ENCODE measurements around the gene YWHAH.

The YWHAH gene

DNA sequence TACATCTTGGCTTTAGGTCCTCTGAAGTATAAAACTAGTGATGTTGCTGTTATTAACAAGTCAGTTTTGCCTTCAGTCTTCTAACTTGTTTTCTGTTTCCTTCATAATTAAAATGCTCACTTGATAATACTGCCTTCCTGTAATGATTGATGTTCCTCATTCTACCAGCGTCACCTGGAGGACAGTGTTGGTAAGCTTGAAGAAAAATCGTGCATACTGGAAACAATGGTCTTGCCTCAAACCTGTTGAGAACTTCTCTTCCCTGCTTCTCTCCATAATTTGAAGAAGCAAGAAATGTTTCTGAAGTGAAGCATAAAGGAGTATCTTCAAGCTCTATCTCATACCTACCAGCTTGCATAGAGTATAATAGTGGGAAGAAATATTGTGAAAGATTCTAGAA, 3.0 kb downstream of the YWHAH start:
- peak overlapping the region; percentile 94 for H3K4me3 ChIP-seq (ENCODE audit: low read depth, low read length)
- TF ChIP-seq POLR2A (IDR thresholded peaks at IDR 0.05; ENCODE audit: extremely low read depth, insufficient read length), result no peak
- TF ChIP-seq, protein P1, sequence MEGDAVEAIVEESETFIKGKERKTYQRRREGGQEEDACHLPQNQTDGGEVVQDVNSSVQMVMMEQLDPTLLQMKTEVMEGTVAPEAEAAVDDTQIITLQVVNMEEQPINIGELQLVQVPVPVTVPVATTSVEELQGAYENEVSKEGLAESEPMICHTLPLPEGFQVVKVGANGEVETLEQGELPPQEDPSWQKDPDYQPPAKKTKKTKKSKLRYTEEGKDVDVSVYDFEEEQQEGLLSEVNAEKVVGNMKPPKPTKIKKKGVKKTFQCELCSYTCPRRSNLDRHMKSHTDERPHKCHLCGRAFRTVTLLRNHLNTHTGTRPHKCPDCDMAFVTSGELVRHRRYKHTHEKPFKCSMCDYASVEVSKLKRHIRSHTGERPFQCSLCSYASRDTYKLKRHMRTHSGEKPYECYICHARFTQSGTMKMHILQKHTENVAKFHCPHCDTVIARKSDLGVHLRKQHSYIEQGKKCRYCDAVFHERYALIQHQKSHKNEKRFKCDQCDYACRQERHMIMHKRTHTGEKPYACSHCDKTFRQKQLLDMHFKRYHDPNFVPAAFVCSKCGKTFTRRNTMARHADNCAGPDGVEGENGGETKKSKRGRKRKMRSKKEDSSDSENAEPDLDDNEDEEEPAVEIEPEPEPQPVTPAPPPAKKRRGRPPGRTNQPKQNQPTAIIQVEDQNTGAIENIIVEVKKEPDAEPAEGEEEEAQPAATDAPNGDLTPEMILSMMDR (IDR thresholded peaks at IDR 0.05; ENCODE audit: low read depth, low read length), result peak; percentile 52
- no peak for TF ChIP-seq MYC (IDR thresholded peaks at IDR 0.05; ENCODE audit: low read depth, low read length)
- TF ChIP-seq, protein P2, sequence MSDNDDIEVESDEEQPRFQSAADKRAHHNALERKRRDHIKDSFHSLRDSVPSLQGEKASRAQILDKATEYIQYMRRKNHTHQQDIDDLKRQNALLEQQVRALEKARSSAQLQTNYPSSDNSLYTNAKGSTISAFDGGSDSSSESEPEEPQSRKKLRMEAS (IDR thresholded peaks at IDR 0.05; ENCODE audit: low read depth, low read length), result no peak
- DNase-seq (ENCODE audit: low read depth), result peak; percentile 68

DNA sequence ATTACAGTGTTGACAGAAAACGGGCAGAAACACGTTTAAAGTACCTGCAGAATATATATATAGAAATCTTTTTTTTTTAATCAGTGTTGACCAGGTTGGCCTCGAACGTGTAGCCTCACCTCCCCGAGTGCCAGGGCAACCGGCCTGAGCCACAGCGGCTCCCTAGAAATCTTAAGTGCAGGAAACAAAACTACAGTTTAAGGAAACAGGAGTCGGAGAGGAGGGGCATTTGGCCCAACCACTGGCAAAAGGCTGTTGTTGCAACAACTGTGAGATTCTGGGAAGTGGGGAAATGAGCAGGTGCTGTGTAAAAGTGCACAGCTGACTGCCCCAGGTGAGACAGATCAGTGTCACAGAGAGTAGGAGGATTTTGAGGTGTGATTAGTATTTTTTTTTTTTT, 3.7 kb downstream of the YWHAH start:
- no peak for TF ChIP-seq POLR2A (IDR thresholded peaks at IDR 0.05; ENCODE audit: extremely low read depth, insufficient read length)
- TF ChIP-seq, protein P1 (IDR thresholded peaks at IDR 0.05; ENCODE audit: low read depth, low read length), result no peak
- TF ChIP-seq MYC (IDR thresholded peaks at IDR 0.05; ENCODE audit: low read depth, low read length), result no peak
- TF ChIP-seq, protein P2 (IDR thresholded peaks at IDR 0.05; ENCODE audit: low read depth, low read length), result no peak
- DNase-seq (ENCODE audit: low read depth), result no peak
- H3K4me3 ChIP-seq (ENCODE audit: low read depth, low read length), result no peak overlapping the region

DNA sequence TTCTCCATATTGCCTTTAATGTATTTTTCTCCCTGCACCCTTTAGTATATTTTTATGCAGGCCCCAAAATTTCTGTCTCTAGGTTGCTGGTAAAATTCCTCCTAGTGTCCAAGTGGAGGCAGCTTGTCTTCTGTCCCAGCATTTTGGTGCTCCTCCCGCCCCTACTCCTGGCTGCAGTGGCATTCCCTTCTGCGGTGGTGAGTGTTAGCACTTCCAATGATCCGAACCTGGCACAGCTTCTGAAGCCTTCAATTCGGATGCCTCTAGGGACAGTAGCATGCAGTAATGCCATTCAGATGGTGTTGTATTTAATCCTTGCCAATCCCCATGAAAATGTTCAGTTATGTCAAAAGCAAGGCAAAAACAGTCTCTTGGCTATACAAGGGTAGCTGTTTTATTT, 5.9 kb downstream of the YWHAH start:
- no peak overlapping the region for H3K4me3 ChIP-seq (ENCODE audit: low read depth, low read length)
- TF ChIP-seq, protein P1 (IDR thresholded peaks at IDR 0.05; ENCODE audit: low read depth, low read length), result no peak
- TF ChIP-seq POLR2A (IDR thresholded peaks at IDR 0.05; ENCODE audit: extremely low read depth, insufficient read length) (no peak), MYC (IDR thresholded peaks at IDR 0.05; ENCODE audit: low read depth, low read length) (no peak)
- TF ChIP-seq, protein P2 (IDR thresholded peaks at IDR 0.05; ENCODE audit: low read depth, low read length), result no peak
- no peak for DNase-seq (ENCODE audit: low read depth)

DNA sequence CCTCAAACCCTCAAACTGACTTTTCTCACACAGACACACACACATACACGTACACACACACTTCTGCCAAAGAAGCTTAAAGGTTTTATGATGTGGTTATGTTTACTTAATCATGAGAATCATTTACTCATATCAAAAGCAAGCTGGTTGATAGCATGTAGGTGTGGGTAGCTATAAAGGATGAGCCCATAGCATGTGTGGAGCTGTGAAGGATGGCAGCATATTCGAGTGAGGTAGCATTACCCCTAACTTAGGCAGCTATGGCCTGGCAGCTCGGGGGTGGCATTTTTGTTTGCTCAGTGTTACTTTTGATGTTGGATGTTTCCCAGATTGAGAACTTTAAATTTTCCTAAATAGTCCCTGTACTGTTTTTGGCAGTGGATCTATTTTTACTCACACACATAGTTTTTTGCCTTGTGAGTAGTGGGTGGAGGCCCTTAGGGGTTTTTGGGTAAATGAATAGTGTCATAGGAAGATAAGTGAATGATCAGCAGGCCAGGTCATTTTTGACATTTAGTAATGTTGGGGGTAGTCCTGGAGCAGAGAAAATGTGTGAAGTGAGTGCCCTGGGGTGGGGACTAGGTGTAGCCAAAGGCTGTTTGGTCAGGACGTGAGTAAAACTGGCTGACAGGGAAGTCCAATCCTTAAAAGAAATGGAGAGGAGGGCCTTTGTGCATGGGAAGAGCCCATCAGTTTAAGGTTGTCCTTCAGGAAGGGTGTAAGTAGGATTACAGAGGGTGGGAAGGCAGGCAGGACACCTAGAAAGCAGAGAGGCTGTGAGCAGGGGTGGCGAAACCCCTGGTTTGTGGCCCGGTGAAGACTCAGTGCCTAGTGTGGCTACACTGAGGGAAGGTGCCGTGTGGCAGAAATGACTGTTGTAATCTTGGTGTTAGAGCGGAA, 7.1 kb downstream of the YWHAH start:
- TF ChIP-seq, protein P2 (IDR thresholded peaks at IDR 0.05; ENCODE audit: low read depth, low read length), result no peak
- TF ChIP-seq MYC (IDR thresholded peaks at IDR 0.05; ENCODE audit: low read depth, low read length) (no peak), POLR2A (IDR thresholded peaks at IDR 0.05; ENCODE audit: extremely low read depth, insufficient read length) (no peak)
- TF ChIP-seq, protein P1 (IDR thresholded peaks at IDR 0.05; ENCODE audit: low read depth, low read length), result no peak
- DNase-seq (ENCODE audit: low read depth), result no peak
- no peak overlapping the region for H3K4me3 ChIP-seq (ENCODE audit: low read depth, low read length)

DNA sequence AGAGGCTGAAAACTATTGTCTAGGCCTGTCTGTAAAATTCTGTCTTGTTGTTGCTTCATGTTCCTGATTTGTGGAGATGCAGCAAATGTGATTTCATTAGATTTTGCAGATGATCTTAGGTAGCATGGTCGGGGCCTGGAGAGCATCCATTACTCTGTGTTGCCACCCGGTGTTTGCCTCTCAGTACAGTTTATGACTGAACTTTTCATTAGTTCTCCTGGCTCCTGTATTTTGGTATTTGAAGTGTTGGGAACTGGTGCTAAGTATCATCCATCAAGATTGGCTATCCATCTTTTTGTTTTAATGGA, 7.7 kb downstream of the YWHAH start:
- TF ChIP-seq, protein P2 (IDR thresholded peaks at IDR 0.05; ENCODE audit: low read depth, low read length), result no peak
- TF ChIP-seq, protein P1 (IDR thresholded peaks at IDR 0.05; ENCODE audit: low read depth, low read length), result no peak
- TF ChIP-seq MYC (IDR thresholded peaks at IDR 0.05; ENCODE audit: low read depth, low read length) (no peak), POLR2A (IDR thresholded peaks at IDR 0.05; ENCODE audit: extremely low read depth, insufficient read length) (no peak)
- peak; percentile 36 for DNase-seq (ENCODE audit: low read depth)
- no peak overlapping the region for H3K4me3 ChIP-seq (ENCODE audit: low read depth, low read length)
